GM11168 (cell line): ENCODE data around the gene HIPK3.

Source experiments
- in situ Hi-C: fragments of 300-500 bp; cut with MboI; formaldehyde crosslinking; loops from one replicate; pipeline ENCODE4 v1.12.0; 2022; ENCODE audit warnings: low sequenced_read_pairs; ENCODE audit not compliant: unreplicated experiment

The HIPK3 gene

DNA sequence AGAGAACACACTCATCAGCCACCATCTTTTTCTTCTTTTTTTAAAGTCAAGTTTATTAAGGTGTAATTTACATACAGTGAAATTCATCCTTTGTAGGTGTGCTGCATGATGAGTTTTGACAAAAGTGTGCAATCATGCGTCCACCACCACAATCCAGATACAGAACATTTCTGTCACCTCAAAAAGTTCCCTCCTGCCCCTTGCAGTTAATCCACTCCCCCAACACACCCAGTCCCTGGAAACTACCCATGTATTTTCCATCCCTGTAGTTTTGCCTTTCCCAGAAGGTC lies 126.7 kb downstream of the HIPK3 start:
- in situ Hi-C loops = no loop called here

DNA sequence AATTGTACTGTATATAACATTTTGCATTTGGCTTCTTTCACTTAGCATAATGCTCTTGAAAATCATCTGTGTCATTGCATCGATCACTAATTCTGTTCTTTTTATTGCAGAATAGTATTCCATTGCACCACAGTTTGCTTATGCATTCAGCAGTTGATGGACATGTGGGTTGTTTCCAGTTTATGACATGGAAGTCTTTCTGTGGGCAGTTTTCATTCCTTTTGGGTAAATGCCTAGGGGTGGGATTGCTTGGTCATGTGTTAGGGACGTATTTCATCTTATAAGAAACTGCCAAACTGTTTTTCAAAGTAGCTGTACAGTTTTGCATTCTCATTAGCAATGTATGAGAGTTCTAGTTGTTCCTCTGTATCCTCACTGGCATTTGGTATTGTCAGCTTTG lies 127.0 kb downstream of the HIPK3 start:
- in situ Hi-C loops = no loop called here

GRCh38 chr11:33387581-33387980 lies 130.4 kb downstream of the HIPK3 start:
- in situ Hi-C loops = no loop called here

GRCh38 chr11:33387996-33388395 lies 130.8 kb downstream of the HIPK3 start:
- in situ Hi-C loops = no loop called here

- in situ Hi-C loops = no loop called here
Observed at GRCh38 chr11:33388793-33389525, 131.8 kb downstream of the HIPK3 start.

GRCh38 chr11:33389635-33390034 lies 132.5 kb downstream of the HIPK3 start:
- in situ Hi-C loops = no loop called here

- in situ Hi-C loops = no loop called here
Observed at GRCh38 chr11:33390944-33391892, 134.0 kb downstream of the HIPK3 start.

DNA sequence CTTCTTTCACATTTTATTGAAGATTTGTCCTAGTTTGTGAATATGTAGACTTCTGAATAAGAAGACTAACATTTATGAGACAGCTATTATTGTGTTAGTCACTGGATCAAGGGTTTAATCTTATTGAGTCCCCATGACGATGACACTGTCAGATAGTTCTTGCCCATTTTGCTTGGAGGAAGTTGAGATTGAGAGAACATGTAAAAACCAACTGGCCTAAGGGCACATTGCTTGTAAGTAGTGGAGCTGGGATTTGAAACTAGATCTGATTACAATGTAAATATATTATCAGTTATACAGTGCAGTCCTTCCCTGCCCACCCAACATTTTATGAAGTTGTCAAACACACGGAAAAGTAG lies 134.7 kb downstream of the HIPK3 start:
- in situ Hi-C loops = no loop called here

- in situ Hi-C loops = no loop called here
Observed at GRCh38 chr11:33394431-33395109, 137.4 kb downstream of the HIPK3 start.

DNA sequence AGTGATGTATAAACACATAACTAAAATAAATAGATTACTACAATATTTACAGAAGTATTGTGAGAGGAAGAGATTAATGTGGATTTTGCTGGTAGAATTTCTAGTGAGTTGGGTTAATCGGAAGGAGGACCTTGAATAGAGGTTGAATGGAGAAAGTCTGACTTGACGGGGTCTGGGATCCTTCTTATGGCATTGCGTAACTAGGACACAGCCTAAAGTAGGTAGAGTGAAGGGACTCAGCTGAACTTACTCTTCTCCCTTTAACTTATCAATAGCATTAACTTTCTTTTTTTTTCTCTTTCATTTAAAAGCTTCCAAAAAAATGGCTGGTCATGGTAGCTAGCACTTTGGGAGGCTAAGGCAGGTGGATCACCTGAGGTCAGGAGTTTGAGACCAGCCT lies 139.2 kb downstream of the HIPK3 start:
- in situ Hi-C loops = no loop called here

DNA sequence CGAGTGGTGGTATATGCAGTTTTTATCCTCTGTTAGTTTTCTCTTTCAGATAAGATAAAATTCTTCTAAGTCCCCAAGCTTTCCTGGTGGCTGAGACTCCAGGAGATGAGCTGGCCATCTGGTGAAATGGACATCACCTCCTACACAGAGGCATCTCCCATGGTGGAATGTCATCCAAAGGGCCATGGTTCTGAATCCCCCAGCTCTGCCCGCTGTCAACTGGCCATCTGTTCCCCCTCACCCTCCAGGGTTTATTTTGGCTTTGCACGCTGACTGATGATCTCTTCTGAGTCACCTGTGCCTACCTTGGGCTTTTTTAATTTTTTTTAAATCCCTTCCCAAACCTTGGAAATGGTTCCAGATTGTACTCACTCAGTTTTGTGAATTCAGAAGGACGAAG lies 142.2 kb downstream of the HIPK3 start:
- in situ Hi-C loops = no loop called here

DNA sequence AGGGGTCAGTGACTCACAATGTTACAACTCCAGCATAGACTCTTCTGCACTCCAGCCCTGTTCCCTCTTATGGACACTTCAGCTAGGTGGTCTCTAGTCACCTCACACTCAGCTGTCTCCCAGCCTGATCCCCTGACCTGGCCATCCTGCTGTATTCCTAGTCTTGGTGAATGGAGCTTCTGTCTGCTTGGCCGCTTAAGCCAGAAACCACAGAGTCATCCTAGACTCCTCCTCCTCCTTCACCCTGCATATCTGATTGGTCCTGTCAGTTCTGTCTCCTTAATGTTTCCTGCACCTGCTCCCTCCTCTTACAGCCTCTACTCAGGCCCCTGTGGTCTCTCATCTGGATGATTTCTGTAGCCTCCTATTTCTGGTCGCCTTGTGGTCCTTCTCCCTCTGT lies 144.9 kb downstream of the HIPK3 start:
- in situ Hi-C loops = no loop called here

DNA sequence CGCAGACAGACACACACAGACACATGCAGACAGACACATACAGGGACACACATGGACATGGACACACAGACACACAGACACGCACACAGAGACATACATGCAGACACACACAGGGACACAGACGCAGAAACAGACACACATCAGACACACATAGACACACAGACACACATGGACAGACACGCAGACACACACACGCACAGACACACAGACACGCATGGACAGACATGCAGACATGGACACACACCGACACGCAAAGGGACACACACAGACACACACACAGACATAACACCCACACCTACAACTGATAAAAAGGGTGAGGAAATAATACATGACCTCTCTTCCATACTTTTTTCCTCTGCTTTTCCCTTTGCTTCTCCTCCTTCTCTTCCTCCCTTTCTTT lies 146.2 kb downstream of the HIPK3 start:
- in situ Hi-C loops = no loop called here

- in situ Hi-C loops = no loop called here
Observed at GRCh38 chr11:33405834-33406602, 148.8 kb downstream of the HIPK3 start.
